Right cardiac atrium (tissue), 5 donors: ENCODE data around the gene LRFN5. TPM values are rescaled to one million over a fixed set of nuclear protein-coding genes. Genes with fewer than 3 reads are reported as not detected.

Experiments
- ATAC-seq, 2 donors: fragments of 200-7000 bp; cut with Tn5 transposase; one replicate each; pipeline versions ENCODE4 v1.8.0 to v1.9.1; 2020; ENCODE audit warnings: moderate library complexity in 2 of 2, mild to moderate bottlenecking in 1 of 2
- DNase-seq, 3 donors: peaks; one replicate each; pipeline ENCODE4 v3.0.0-alpha.2; 2020
- H3K27ac ChIP-seq: one replicate; pipeline ENCODE4 v1.5.1; 2013; ENCODE audit warnings: mild to moderate bottlenecking, low read length, control low read depth, moderate library complexity
- H3K27me3 ChIP-seq: one replicate; pipeline ENCODE4 v1.6.1; 2013; ENCODE audit not compliant: control insufficient read depth, insufficient read depth
- H3K4me1 ChIP-seq: one replicate; pipeline ENCODE4 v1.6.1; 2013; ENCODE audit warnings: low read length; ENCODE audit not compliant: control insufficient read depth, insufficient read depth
- H3K4me3 ChIP-seq: one replicate; pipeline ENCODE4 v1.5.1; 2013; ENCODE audit warnings: low read length, control low read depth
- H3K9me3 ChIP-seq: one replicate; pipeline ENCODE4 v1.6.1; 2013; ENCODE audit warnings: low read length; ENCODE audit not compliant: control insufficient read depth
- WGBS: extraction: QIAGEN DNeasy Blood & Tissue Kit; methylation state at CpG from one replicate; pipeline ENCODE4 v1.1.7; 2013; 5-methylcytosine and 5-hydroxymethylcytosine counted together
- intact Hi-C, 4 donors: fragments of 100-400 bp; cut with DNase I; formaldehyde crosslinking; loops; one replicate each; pipeline versions ENCODE4 v1.11.0 to v1.14.0; 2022 to 2023
- polyA plus RNA-seq: library from polyadenylated mRNA; stranded (reverse); fragments of 200-250 nt; gene quantifications from one replicate; pipeline ENCODE4 v1.2.3, GENCODE V29; 2013
- total RNA-seq, 4 donors: library from RNA; stranded (reverse); fragmentation: NEBNext Ultra II Directional; extraction: Animal tissue kit (Norgen Biotek cat#: 25700); gene quantifications; one replicate each; pipeline ENCODE4 v1.2.1, GENCODE V29; 2021
- donor health status: healthy with polysubstance abuse.
- donor health status: DM: no; HTN: yes; CAD: no.
- donor health status: DM: no; HTN: no; CAD: no.
- donor health status: DM: no; HTN: yes; CAD: no; lungs with severe emphysema.
- donor health status: DM: yes; HTN: yes; CAD: no.

The LRFN5 gene
- total and polyA plus RNA-seq, 5 donors, result 0.23 to 1.7 (median 1.0) TPM

DNA sequence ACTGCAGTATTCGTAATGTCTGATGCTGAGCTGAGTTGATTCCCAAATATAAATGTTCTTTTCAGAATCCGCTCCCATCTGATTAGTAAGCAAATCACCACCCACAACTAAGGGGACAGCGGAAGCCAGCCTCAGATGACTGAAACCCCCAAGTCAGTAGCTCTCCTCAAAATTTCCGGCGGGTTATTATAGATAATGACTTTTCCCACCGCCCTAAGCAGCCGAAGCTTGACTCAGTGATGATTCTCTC is 469 bp upstream of the LRFN5 start:
- no peak for ATAC-seq
- Histone ChIP-seq H3K27ac (no peak overlapping the region), H3K4me1 (no peaks in the 10 kb centered on the region)

DNA sequence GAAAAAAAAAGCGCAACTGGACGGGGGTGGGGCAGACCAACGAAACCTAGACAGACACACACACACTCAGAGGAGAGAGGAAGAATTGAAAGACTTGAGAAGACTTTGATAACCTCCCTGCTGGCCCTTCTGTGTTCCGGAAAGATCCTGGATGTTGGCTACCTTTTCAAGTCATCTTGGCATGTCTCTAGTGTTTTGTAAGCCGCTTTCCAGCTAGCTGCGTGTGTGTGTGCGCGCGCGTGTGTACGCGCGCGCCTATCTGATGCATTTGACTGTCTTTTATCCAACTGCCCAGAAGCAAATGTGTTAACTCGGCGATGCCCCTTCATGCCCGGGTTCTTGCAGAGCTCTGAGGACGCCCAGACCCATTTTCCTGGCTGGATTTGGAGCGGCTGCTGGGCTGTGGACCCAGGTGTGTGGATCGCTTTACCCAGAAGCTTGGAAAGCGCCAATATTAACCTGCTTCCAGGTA is 664 bp downstream of the LRFN5 start:
- no peaks in the 10 kb centered on the region for H3K9me3 ChIP-seq
- H3K27ac ChIP-seq, result no peak overlapping the region
- intact Hi-C loops, result no loop called here
- 1% methylated on average over 21 of the region's 21 CpGs for WGBS
- peak overlapping the region; percentile 55 for H3K4me3 ChIP-seq
- H3K27me3 ChIP-seq, result no peaks in the 10 kb centered on the region
- ATAC-seq (peak in 1 of 2 donors; percentile 3), DNase-seq (peak in 2 of 3 donors; percentile 41 to 55)
- H3K4me1 ChIP-seq, result no peaks in the 10 kb centered on the region

More for the DNA sequence above, 469 bp upstream of the LRFN5 start:
- Histone ChIP-seq H3K27me3 (no peaks in the 10 kb centered on the region), H3K4me3 (peak overlapping the region; percentile 55), H3K9me3 (no peaks in the 10 kb centered on the region)
- WGBS, result 1% methylated on average over 7 of the region's 7 CpGs
- no peak for DNase-seq
- intact Hi-C loops, result no loop called here

DNA sequence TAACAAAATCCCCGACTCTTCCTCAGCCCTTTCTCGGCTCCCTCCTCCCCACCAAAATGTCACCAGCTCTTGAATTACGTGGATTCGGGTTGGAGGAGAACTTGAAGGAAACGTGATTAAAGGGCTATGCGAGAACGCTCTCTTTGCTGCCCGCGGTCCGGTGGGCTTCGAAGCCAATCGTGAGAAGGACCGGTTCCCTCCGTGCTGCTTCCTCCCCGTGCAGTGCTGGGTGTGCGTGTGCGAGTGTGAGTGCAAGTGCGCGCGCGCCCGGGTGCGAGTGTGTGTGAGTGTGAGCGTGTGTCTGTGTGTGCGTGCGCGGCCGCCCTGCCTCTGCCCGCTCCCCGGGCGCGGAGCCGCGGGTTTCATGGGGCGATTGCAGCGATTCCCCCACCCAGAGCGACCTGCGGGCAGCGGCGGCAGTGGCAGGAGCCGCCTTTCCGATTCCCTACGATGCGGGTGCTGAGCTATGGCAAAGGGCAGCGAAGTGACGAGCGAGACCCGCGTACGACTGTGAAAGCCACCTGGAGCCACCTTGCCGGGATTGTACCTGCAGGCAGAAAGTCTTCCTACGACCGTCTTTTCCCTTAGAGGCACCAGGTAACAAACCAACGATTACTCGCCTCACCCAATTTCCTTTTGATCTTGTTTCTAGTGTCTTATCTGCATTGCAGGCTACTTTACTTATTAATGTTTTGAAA is 1.4 kb downstream of the LRFN5 start:
- under 1% methylated on average over 55 of the region's 55 CpGs for WGBS
- DNase-seq, result peak in 2 of 3 donors; percentile 57 to 65
- Histone ChIP-seq H3K9me3 (no peaks in the 10 kb centered on the region), H3K4me3 (peak overlapping the region; percentile 55), H3K27me3 (no peaks in the 10 kb centered on the region), H3K27ac (no peak overlapping the region), H3K4me1 (no peaks in the 10 kb centered on the region)
- intact Hi-C loops, result no loop called here
- no peak for ATAC-seq

DNA sequence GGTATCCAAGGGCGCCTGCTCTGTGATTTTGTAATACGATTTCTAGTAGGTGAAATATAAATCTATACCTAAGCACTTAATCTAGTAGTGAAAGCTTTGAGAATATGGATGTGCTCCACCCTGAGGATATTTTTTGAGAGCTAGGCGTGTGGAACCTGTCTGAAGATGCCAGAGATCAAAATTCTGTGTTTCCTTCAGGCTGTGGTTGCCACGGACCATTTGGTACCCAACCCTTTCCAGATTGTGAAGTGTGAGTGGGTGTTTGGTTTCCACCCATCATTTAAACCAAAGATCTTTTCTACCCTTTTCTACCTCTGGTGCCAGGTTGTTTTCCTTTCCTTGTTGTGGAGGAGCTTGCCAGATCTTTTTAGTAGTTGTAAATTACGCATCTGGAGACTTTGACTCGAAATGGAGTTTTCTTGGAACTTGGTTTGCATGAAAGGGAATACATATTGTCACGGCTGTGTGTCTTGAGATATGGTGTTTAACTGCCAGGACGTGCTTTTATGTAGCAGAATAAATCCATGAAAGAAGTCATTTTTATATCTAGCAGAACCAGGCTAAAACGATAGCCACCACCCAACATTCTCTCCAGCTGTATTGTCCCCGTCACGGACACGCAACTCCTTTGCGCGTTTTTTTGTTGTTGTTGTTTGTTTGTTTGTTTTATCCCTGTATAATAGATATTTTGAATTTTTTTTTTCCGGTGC is 2.2 kb downstream of the LRFN5 start:
- peak overlapping the region; percentile 55 for H3K4me3 ChIP-seq
- whole genome bisulfite sequencing, result 4% methylated on average over 15 of the region's 15 CpGs
- H3K27ac ChIP-seq, result no peak overlapping the region
- no peaks in the 10 kb centered on the region for H3K27me3 ChIP-seq
- ATAC-seq (no peak), DNase-seq (no peak)
- no peaks in the 10 kb centered on the region for H3K9me3 ChIP-seq
- H3K4me1 ChIP-seq, result no peaks in the 10 kb centered on the region
- intact Hi-C loops, result no loop called here

DNA sequence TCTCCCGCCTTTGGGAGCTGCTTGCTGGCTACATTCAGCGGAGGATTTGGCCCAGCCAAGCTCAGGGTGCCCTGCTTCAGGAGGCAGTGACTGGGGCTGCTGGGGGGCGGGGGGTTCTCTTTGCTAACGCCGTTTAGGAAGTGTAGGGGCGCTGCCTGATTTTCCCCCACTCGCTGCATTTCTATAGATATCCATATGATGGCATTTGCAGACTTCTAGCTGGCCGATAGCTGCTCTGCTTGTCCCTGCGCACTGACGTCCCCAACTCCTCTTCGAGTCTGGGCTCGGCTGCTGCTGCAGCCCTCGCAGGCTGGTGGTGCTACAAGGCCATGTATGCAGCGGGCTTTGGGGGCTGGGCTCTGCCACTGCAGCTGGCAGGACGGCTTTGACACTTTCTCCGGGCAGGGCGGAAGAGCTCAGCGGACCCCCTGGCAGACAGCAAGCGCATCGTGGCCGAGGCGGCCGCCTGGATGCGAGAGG is 3.1 kb downstream of the LRFN5 start:
- under 1% methylated on average over 24 of the region's 24 CpGs for WGBS

DNA sequence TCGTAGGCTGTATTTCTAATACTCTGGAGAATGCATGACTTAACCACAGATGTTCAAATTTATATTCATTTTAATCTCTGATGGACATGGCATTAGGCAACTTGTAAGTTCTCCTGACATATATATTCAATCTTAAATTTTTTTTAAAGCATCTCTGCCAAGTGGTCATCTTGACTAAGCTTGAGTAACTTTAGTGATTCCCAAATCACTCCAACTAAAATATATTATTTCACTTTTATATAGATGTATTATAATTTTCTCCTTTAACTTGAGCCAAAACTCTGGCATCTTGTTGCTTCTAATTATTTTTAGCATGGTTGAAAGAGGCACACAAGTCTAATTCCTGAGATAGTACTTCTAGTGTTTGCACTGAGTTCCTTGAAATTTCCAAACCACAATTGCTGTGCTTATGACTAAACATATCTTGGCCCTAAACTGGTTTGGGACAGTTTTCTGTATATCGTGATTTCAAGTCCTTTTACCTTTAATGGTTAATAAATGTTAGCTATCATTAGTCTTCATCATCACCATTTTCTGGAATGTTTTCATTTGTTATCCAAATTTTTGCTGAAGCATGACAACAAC is 8.4 kb downstream of the LRFN5 start:
- DNase-seq, result no peak
- no peaks in the 10 kb centered on the region for H3K4me1 ChIP-seq
- ATAC-seq, result no peak
- no peaks in the 10 kb centered on the region for H3K27me3 ChIP-seq
- H3K4me3 ChIP-seq, result no peak overlapping the region
- intact Hi-C loops, result no loop called here
- no peaks in the 10 kb centered on the region for H3K9me3 ChIP-seq
- H3K27ac ChIP-seq, result no peak overlapping the region
- WGBS, result 76% methylated on average over 2 of the region's 2 CpGs

More for the DNA sequence above, 3.1 kb downstream of the LRFN5 start:
- DNase-seq (peak; percentile 71 to 88 (median 82)), ATAC-seq (peak; percentile 66 to 72)
- peak overlapping the region; percentile 42 for H3K4me3 ChIP-seq
- intact Hi-C loops, result no loop called here
- H3K9me3 ChIP-seq, result no peaks in the 10 kb centered on the region
- H3K4me1 ChIP-seq, result no peaks in the 10 kb centered on the region
- H3K27ac ChIP-seq, result no peak overlapping the region
- H3K27me3 ChIP-seq, result no peaks in the 10 kb centered on the region

DNA sequence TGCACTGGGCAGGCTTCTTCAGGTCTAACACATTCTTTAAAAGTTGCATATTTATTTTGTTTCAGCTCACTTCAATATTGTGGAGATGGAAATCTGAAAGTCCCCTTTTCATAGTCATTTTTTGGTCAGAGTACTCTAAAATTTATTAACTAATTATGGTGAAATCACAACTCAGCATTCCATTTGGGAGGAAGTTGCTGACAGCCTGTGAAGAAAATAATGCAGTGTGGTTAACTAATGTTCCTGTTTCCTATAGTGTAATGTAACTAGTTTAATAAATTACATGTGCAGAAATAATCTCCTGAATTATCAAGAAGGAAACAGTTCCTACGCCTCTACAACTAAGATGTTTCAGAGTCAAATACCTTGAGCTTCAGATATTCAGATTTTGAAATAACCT is 17.1 kb downstream of the LRFN5 start:
- no peak for ATAC-seq
- Histone ChIP-seq H3K27ac (no peak overlapping the region), H3K4me1 (no peaks in the 10 kb centered on the region), H3K4me3 (no peak overlapping the region), H3K9me3 (no peaks in the 10 kb centered on the region), H3K27me3 (no peaks in the 10 kb centered on the region)
- WGBS, result 57% methylated on average over 1 of the region's 1 CpG
- intact Hi-C loops, result no loop called here
- DNase-seq, result no peak

DNA sequence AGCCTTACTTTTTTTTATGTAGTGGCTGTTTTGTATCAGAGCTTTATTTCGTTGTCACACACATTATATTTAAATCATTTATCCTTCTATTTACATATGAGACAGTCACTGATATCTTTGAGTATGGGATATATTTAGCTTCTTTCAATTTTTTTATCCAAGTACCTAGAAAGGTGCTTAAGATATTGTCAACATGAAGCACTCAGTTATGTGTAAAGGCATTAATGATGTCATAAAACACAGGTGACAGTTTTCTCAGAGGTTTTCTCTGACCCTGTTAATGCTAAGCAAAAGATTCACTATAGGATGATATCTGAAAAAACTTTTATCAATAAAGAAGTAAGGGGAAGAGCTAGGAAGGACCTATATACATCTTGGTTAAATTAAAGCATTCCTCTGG is 23.2 kb downstream of the LRFN5 start:
- intact Hi-C loops, result no loop called here
- WGBS, result 53% methylated on average over 1 of the region's 1 CpG
- H3K27me3 ChIP-seq, result no peaks in the 10 kb centered on the region

DNA sequence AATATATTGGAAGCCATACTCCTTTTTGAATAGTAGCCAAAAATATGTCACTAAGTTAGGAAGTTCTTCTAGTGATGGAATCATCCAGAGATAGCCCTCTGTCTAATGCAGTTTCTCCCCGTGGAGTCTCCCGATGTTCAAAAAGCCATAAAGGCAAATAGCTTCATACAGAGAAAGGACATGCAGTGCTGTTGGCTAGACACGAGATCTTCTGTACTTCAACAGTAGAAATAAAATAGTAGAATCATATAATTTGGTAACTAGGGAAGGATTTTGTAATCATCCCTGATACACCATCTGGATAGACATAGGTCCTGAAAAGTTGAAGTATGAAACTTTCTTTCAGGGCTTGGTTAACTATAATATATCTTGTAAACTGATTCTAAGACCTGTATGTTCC is 27.6 kb downstream of the LRFN5 start:
- no peak for ATAC-seq
- Histone ChIP-seq H3K4me1 (no peaks in the 10 kb centered on the region), H3K4me3 (no peak overlapping the region), H3K9me3 (no peaks in the 10 kb centered on the region), H3K27ac (no peak overlapping the region), H3K27me3 (no peaks in the 10 kb centered on the region)
- 49% methylated on average over 3 of the region's 3 CpGs for WGBS
- no peak for DNase-seq
- intact Hi-C loops, result no loop called here

More for the DNA sequence above, 23.2 kb downstream of the LRFN5 start:
- DNase-seq (no peak), ATAC-seq (no peak)
- Histone ChIP-seq H3K9me3 (no peaks in the 10 kb centered on the region), H3K4me1 (no peaks in the 10 kb centered on the region), H3K4me3 (no peak overlapping the region), H3K27ac (no peak overlapping the region)

DNA sequence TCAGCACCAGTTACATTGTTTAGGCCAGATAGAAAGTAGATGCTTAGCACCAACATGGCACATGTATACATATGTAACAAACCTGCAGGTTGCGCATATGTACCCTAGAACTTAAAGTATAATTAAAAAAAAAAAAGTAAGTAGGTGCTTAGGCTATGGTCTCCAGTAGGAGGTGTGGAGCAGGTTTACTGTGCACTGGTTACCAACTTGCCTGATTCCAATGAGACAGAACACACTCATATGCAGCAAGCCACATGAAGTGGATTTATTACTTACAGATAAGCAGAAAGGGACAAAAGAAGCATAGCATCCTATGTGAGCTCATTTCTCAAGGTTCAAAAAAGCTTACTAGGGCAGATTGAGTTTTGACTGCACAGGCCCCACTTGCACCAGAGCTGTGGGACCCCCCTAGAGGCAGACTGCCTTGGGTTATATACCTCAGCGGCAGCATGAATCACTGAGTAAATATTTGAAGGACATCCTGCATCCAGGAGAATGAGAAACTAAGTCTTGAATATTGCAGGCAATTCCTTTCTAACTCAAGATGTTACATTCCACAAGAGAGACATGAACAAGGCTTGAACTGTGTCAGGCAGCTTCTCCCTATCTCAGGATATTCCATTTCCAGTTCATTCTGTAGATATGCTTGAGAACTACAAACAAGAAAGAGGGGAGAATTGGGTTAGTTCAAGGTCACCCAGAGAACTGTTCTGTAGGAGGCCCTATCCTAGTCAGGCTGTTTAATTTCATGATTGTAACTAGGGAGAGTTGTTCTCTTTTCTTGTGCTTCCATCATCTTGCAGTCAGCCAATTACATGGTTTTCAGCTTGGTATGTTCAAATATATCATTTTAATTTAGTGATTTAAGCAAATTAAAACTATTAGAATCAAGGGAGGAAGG is 30.1 kb downstream of the LRFN5 start:
- WGBS, result 89% methylated on average over 2 of the region's 2 CpGs
- Histone ChIP-seq H3K4me1 (no peaks in the 10 kb centered on the region), H3K27me3 (no peaks in the 10 kb centered on the region), H3K27ac (no peak overlapping the region), H3K4me3 (no peak overlapping the region), H3K9me3 (no peaks in the 10 kb centered on the region)
- no peak for DNase-seq
- no peak for ATAC-seq
- intact Hi-C loops, result no loop called here
